ENCODE data around the gene ZNF785.
A peak's percentile ranks its signal among the peaks of the same experiment; 100 is the strongest.
"Not testable (repeated sequence)": the region's sequence is repeated elsewhere in the genome, so short reads cannot be mapped to it uniquely, and the experiment has no call there.

The ZNF785 gene
- 11.0 to 21.3 (median 19.7) reads per million in 3 experiments for total RNA-seq

DNA sequence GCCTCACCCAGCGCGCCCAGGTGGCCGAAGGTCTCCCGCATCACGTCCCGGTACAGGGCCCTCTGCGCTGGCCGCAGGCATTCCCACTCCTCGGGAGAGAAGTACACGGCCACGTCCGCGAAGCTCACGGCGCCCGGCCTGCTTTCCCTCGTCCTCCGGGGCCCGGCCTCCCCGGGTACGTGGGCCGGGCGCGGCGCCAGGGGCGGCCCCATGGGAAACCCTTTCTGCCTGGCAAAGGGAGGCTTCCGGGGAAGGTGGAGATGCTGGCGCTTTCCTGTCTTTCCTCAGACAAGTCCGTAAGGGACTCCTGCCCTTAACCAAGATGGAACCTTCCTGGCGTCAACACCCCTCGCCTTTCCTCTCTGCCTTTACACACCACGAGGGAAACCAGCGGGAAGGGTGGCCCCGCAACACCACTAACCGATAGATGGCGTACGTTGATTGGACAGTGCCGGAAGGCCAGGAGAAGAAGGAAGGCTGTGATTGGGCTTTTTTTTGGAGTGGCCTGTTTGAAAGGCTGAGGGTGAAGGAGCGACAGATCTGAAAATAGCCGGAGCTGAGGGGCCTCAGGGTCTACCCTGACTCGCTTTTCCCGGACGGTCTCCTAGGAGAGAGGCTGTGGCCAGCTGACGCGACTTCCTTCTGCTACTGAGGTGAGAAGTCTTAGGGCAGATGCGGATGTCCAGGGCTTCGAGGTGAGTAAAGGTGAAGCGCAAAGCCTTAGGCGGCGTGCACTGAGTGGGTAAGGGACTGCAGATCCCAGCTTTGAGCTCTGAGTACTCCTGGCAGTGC is at the start of gene ZNF785:
ZNF785 (minus strand) TSS at position 298 of the 792 bp plus-strand sequence; CDS start at position 212, 86 bp downstream.
- peak; percentile 94 for DNase-seq

DNA sequence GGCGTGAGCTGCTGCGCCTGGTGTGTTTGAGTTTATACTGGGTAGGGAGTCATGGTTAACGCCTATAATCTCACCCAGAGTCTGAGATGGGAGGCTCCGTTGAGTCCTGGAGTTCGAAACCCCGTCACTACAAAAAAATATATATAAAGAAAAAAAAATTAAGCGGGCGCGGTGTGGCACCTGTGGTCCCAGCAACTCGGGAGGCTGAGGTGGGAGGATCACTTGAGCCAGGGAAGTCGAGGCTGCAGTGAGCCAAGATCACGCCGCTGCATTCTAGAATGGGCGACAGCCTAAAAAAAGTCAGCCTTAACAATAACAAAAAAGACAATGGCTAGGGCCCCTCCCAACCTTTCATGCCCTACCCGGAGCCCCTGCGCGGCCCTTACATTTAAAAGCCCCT is 48.0 kb upstream of the ZNF785 start:
- DNase-seq, result no peak

DNA sequence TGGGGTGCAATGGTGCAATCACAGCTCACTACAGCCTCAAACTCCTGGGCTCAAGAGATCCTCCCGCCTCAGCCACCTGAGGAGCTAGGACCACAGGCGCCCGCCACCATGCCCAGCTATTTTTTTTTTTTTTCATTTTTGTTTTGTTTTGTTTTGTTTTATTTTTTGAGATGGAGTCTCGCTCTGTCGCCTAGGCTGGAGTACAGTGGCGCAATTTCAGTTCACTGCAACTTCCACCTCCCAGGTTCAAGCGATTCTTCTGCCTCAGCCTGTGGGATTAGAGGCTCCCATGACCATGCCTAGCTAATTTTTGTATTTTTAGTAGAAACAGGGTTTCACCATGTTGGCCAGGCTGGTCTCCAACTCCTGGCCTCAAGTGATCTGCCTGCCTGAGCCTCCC is 47.0 kb upstream of the ZNF785 start:
- DNase-seq, result not testable (repeated sequence)

DNA sequence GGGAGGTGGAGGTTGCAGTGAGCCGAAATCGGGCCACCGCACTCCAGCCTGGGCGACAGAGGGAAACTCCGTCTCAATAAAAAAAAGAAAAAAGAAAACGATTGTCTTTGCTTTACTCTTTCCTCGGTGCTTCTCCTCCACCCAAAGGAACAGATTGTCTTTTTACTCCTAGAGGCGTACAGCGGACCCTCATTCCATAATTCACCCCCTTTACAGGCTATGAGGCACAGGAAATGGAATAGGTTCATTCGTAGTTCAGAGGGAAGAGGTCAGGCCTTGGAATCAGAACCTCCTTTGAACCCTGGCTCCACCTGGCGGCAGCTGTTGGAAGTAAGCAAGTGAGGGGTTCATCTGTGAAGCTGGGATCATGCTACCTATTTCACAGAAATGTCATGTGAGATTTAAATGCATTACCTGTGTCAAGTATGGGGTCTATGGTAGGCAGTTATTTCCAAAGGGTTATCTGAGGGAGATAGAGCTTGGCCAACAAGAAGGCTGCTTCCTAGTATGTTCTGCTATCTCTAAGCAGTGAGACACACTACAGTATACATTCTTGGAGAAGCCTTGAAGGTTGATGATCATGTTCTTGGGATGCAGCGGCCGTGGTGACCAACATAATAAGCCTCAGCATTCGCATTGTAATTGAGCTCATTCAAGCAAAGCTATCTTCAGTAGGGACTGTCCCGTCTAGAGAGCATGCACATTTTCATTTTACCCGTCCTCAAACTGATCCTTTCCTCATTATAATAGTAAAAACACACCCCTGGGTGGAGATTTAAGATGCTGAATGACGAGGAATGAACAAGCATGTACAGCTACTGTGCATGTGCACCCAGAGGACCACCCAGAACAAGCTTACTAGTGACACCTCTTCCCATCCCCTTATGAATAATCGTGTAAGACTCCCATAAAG is 43.4 kb upstream of the ZNF785 start:
- DNase-seq, result peak; percentile 72

DNA sequence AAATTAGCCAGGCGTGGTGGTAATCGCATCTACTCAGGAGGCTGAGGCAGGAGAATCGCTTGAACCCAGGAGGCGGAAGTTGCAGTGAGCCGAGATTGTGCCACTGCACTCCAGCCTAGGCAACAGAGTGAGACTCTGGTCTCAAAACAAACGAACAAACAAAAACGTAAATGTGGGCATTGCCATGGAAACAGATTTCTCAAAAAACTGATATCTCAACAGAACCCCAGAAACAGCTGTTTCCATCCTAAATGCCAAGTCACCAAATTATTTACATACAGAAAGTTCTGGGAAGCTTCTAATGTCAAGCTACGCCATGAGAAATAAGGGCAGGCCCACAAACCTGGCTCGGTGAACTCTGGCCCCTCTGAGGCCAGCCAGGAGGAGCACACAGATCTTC is 40.7 kb upstream of the ZNF785 start:
- no peak for DNase-seq

DNA sequence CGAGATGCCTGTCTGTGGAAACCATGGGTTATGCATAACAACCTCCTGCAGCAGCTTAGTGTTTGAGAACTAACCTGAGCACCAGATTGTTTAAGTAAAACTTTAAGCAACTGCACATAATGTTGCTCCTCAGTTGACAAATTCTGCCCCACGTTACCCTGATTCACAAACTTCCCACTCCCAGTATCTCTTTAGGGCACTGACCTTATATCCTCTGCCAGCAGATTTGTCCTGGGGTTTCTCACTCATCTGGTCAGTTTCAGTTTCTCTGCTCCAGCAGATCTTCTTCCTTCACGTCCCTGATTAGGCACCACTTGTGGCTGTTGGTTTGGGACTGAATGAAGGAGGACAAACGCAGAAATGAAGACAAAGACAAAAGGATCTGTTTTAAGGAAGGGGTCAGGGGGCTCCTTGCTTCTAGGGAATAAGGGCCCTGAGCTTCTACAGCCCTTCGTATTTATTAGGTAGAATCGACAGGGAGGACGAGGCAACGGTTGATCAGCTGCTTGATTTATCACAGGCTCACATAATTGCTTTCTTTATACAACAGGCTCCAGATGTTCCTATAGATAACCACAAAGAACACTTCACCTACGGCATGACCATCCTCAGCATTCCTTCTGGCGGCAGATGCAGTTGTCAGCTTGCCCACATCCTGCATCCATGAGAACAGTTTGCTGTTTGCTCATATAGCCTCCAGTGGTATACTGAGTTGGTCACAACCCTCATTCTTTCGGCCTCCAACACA is 38.2 kb upstream of the ZNF785 start:
- no peak for DNase-seq

DNA sequence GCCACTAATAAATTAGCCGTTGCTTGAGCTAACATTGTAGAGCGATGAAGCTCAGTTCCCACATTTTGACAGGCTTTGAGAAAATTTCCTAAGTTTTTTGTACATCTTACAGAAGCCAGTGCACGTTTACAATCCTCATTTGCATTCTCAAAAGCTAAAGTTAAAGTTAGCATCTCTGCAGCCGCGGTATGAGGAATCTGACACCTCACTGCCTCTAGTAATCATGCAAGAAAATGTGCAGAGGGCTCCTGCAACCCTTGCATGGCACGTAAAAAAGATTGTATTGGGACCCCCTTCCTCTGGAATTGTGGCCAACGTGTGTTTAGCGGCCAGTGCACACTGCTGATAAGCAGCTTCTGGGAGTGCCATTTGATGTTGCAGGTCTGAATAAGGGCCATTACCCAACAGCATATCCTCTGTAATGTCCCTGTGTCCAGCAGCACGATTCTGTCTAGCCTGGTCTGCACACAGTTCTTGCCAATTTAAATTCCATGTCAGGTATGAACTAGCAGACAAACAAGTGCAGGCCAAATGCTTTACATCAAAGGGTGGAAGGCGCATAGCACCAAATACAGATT is 37.0 kb upstream of the ZNF785 start:
- DNase-seq, result no peak

DNA sequence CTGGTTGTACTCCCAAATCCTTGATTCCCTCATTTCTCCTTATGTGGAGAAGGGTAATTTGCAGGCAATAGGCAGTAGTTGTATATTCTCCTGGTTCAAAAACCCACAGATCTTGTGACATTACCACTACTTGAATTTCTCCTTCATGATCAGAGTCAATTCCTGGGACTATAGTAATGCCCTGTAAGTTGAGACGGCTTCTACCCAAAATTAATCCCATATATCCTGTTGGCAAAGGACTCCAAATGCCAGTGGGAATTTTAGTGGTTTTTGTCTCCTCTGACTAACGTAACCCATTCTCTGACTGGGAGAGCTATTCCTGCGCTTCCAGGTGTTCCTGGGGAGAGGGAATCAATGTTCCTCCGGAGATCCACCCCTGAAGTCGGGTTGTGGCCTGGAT is 36.3 kb upstream of the ZNF785 start:
- DNase-seq, result no peak

DNA sequence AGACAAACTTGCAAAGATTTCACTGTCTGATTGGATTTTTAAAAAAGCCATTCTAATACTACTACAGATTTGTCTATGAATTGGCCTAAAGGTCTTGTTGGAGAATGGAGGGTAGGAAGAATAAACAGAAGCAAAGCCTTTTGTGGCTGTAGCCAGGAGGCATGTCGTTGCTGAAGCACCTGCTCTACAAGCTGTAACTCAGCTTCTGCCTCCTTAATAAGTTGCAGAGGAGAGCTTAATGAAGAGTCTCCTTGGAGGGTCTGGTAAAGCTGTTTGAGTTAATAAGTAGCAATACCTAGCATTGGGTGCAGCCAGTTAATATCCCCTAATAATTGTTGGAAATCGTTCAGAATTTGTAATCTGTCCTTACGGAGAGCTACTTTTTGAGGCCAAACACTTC is 34.7 kb upstream of the ZNF785 start:
- no peak for DNase-seq

DNA sequence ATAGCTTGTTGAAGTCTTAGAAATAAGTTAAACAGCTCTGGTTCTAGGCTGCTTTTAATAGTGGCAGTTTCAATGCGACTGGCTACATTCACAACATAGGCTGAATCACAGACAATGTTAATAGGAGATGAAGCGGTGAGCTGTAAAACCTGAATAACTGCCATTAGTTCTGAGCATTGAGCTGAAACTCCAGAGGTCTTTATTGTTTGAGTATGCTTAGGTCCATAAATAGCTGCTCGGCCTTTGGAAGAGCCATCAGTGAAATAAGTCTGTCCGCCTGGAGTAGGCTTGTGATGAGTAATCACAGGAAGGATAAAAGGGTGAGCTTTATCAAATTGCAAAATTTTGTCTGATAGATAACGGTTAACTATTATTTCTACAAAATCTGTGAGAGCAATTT is 34.1 kb upstream of the ZNF785 start:
- no peak for DNase-seq

DNA sequence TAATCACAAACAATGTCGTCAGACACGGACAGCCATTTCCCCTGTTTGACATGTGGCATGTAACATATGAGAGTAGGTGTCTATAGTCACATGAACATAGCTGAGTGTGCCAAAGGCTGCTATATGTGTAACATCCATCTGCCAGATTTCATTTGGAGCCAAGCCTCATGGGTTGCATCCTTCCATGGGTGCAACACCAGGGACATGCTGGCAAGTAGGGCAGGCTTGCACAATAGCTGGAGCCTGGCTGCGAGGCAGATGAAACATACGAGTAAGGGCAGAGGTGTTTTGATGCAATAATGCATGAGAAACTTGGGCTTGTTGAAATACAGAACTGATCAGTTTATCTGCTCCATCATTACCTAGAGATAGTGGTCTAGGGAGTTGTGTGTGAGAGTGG is 33.7 kb upstream of the ZNF785 start:
- no peak for DNase-seq

DNA sequence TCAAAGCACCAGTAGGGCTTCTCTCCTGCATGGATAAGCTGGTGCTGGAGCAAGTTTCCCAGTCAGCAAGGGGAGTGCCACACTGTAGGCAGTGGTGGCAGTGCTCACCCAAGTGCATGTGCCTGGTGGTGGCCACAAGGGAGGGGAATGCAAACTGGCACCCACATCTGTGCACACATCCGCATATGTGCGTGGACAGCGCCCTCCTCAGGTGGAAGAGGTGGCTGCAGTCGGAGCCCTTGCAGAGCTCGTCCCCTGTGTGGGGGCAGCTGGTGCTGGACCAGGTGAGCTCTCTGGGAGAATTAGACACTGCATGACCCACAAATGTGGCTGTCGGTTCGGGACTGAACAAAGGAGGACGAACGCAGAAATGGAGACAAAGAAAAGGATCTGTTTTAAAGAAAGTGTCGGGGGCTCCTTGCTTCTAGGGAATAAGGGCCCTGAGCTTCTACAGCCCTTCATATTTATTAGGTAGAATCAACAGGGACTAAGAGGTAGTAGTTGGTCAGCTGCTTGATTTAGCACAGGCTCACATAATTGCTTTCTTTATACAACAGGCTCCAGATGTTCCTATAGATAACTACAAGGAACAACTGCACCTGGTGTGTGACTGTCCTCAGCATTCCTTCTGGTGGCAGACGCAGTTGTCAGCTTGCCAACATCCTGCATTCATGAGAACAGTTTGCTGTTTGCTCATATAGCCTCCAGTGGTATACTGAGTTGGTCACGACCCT is 30.0 kb upstream of the ZNF785 start:
- peak; percentile 55 for DNase-seq

DNA sequence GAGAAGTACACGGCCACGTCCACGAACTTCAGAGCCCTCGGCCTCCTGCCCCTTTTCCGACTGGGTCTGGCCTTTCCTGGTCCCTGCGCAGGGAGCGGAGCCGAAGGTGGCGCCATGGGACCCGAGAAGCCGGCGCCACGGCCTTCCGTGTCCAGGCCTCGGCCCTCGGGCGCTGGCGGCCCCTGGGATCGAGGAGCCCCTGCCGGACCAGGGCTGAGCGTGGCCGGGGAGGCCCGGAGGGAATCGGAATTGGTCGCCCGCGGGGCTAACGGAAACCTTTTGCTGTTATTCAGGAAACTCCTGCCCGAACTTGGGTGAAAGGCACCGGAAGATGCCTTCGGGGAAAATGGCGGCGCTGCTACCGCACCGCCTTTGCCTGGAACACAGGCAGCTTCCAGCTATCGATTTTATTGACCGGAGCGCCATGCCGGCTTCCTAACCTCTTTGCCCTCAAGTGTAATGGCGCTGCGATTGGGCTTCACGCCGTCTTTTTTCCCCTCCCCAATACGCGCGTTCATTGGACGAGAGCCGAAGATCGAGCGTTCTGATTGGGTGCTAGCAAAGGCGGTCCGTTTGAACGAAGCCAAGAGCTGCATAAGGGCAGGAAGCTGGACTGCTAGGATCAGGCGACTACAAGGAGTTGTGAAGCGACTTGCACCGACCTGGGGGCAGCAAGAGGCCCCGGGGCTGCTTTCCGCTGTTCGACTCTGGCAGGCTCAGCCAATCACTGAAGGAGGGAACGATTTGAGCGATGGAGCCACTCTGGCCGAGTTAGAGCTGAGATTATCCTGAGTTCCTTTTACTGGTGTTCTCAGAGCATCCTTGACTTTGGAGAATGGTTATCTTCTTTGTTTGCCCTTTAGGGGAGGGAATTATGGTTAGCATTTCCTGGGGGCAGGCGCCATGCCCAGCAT is 24.7 kb upstream of the ZNF785 start, which contains the start of gene ZNF689:
ZNF689 (minus strand) TSS at position 464 of the 914 bp plus-strand sequence; CDS start at position 116, 348 bp downstream.
- DNase-seq, result peak; percentile 94

DNA sequence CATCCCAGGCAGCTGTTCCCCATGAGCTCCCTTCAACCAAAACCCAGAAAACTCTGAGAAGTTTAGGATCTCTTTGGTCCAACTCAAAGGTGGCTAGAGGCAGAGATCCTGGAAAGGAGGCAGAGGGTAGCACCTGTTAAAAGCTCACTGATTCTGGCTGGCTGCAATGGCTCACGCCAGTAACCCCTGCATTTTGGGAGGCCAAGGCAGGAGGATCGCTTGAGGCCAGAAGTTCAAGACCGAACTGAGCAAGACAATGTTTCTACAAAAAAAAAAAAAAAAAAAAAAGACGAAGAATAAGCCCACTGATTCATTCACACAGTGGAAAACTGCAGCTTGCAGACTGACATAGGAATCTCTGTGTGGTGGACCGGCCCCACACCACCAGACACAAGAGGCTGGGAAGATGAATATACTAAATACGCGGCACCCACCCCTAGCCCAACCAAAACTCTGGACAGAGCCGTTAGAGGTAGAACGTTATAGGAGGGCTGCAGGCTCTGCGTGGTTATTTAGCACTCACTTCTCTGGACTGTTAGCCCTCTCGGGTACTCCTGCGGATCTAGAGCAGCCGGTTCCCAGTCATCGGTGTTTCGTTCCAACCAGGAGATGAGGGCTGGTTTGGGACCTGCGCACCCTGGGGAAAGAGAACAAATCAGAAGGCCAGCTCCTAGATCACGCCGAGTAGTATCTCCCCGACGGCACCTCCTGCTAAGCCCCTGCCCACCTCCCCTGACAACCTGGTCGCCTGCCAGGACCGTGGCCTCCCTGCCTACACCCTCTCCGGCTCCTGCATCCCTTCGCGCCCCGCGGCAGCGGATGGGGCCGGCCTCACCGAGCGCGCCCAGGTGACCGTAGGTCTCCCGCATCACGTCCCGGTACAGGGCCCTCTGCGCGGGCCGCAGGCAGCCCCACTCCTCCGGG is 23.8 kb upstream of the ZNF785 start:
- no peak for DNase-seq

DNA sequence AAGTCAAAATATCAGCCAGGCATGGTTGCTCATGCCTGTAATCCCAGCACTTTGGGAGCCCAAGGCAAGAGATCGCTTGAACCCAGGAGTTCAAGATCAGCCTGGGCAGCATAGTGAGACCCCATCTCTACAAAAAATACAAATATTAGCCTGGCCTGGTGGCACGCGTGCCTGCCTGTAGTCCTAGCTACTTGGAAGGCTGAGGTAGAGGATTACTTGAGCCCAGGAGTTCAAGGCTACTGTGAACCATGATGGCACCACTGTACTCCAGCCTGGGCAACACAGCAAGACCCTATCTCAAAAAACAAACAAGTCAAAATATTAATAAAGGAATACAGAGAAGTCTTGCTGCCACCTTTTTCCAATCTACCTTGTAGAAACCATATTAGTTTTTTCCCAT is 20.5 kb upstream of the ZNF785 start:
- DNase-seq, result no peak

DNA sequence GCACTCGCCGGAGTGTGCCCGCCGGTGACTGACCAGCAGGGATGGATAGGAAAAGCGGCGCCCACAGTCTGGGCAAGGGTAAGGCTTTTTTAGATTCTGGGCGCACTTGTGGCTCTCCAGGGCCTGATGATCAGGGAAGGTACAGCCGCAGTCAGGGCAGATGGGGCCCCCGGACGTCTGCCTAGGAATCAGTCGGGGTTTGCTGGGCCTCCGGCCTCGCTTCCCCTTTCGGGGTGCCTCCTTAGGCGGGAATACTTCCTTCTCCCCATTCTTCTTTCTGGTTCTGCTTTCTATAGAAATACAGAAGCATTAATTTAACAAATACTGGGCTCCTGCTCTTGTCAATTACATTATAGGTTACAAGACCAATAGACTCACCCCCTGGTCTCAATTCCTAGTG is 19.7 kb upstream of the ZNF785 start:
- no peak for DNase-seq

DNA sequence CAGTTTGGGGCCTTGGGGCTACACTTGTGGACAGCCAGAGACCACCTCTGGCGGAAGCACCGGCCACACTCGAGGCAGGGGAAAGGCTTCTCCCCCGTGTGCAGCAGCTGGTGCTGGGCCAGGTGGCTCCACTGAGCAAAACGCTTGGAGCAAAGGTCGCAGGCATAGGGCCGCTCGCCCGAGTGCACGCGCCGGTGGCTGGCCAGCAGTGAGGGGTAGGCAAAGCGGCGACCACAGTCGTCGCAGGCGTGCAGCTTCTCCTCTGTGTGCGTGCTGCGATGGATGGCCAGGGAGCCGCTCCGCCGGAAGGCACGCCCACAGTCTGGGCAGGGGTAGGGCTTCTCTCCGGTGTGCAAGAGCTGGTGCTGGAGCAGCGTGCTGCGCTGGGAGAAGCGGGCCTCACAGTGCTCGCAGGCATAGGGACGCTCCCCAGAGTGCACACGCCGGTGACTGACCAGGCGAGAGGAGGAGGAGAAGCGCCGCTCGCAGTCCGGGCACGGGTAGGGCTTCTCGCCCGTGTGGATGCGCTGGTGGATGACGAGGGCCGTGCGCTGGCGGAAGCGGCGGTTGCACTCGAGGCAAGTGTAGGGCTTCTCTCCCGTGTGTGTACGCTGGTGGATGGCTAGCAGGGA is 18.9 kb upstream of the ZNF785 start:
- DNase-seq, result no peak

DNA sequence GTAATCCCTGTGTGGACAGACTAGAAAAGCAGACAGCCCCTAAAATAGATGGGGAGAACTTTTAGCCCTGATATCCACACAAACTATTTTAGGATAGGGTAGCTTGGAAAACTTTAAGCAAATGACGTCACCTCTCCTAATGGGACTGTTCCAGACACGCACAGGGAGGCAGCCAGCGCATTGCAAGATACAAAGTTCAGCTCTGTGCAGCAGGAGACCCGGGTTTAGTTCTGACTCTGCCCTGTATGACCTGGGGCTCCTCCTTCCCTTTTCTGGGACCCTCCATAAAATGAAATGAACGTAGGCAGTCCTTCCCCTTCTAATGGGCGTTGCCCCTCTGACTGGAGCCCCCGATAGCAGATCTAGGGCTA is 18.4 kb upstream of the ZNF785 start:
- DNase-seq, result no peak

DNA sequence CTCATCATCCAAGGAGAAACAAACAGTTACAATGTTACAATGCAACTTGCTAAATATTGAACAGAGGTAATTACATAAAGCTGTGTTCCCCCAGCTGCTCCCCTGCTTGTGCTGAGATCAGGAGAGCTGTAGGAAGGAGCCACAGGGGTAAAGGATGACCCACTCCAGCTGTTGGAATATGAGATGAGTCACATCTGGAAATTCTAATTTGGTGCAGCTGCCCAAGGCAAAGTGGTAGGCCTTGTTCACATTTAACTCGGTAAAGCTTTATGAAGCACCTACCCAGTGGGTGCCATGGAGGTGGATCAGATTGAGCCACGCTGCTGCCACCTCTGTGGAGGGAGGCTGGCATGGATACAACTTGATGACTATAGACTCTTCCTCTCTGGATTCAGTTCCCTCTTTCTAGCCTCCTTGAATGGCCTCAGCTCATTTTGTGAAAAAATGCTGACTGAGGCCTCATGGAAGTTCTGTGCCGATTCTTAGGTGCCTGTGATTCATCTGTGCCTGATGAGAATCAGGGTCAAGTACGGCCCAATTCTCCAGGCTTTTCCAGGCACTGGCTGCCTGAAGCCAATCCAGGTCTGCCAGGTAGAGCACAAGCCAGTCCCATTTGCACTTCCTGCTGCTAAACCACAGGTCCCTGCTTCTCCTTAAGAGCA is 17.2 kb upstream of the ZNF785 start:
- no peak for DNase-seq
